ENCODE results near the gene MAP3K6. TPM values are rescaled to one million over a fixed set of nuclear protein-coding genes. Genes with fewer than 3 reads are reported as not detected.

Gene MAP3K6
- total RNA-seq, 1 donor from 2014 or later = 117 TPM

GRCh38 chr1:27377760-27378495 is 11.2 kb upstream of the MAP3K6 start:
- intact Hi-C loops (cut with DNase I) = no loop called here
- TF ChIP-seq CTCF (IDR thresholded peaks at IDR 0.05) = no peak
- H3K36me3 ChIP-seq = no peaks in the 10 kb centered on the region
- H3K27ac ChIP-seq = no peak overlapping the region
- ATAC-seq (no peak), DNase-seq (no peak)
- peaks cover 24% of the 10 kb centered on the region for H3K4me1 ChIP-seq
- no peak overlapping the region for H3K4me3 ChIP-seq
- no peaks in the 10 kb centered on the region for H3K9me3 ChIP-seq
- H3K27me3 ChIP-seq (ENCODE audit: low read depth) = no peaks in the 10 kb centered on the region

- DNase-seq (no peak), ATAC-seq (no peak)
- peaks cover 15% of the 10 kb centered on the region for H3K4me1 ChIP-seq
- peak within 1 kb of the TSS; percentile 47 for H3K4me3 ChIP-seq
- no peaks in the 10 kb centered on the region for H3K27me3 ChIP-seq (ENCODE audit: low read depth)
- H3K36me3 ChIP-seq = no peaks in the 10 kb centered on the region
- peak within 1 kb of the TSS; percentile 97 for H3K27ac ChIP-seq
- intact Hi-C loops (cut with DNase I) = no loop called here
- H3K9me3 ChIP-seq = no peaks in the 10 kb centered on the region
- no peak for TF ChIP-seq CTCF (IDR thresholded peaks at IDR 0.05)
These were observed 7.8 kb upstream of the MAP3K6 start, which contains the start of gene FCN3 for GRCh38 chr1:27374362-27375086. FCN3 (minus strand) TSS chr1:27374824; CDS start chr1:27374818, 6 bp downstream.

- Histone ChIP-seq H3K27ac (peak overlapping the region; percentile 97), H3K4me1 (peaks cover 29% of the 10 kb centered on the region), H3K4me3 (peak overlapping the region; percentile 47), H3K27me3 (ENCODE audit: low read depth) (no peaks in the 10 kb centered on the region), H3K36me3 (no peaks in the 10 kb centered on the region), H3K9me3 (no peaks in the 10 kb centered on the region)
- intact Hi-C loops (cut with DNase I) = no loop called here
- peak; percentile 31 for TF ChIP-seq CTCF (IDR thresholded peaks at IDR 0.05)
- no peak for ATAC-seq
- DNase-seq = no peak
These were observed 6.3 kb upstream of the MAP3K6 start for GRCh38 chr1:27372808-27373690.

- Histone ChIP-seq H3K36me3 (no peaks in the 10 kb centered on the region), H3K9me3 (no peaks in the 10 kb centered on the region), H3K4me3 (peak overlapping the region; percentile 47), H3K27me3 (ENCODE audit: low read depth) (no peaks in the 10 kb centered on the region), H3K27ac (peak overlapping the region; percentile 97), H3K4me1 (peaks cover 38% of the 10 kb centered on the region)
- DNase-seq = no peak
- TF ChIP-seq CTCF (IDR thresholded peaks at IDR 0.05) = no peak
- intact Hi-C loops (cut with DNase I) = no loop called here
- no peak for ATAC-seq
These were observed 5.5 kb upstream of the MAP3K6 start for GRCh38 chr1:27372022-27372807.
